Activated T-helper 1 cell treated with anti-CD3 and anti-CD28 coated beads, Interleukin-12 subunit alpha, Interleukin-12 subunit beta, Interleukin-2, Interleukin-4 antibody, amounts not matched to agents 30 ng/mL and 10 ng/mL and 1 ng/mL, durations not matched to agents 14 hours and 24 hours and 36 hours (primary cell): ENCODE results near the gene SPATA2. TPM values are rescaled to one million over a fixed set of nuclear protein-coding genes. Genes with fewer than 3 reads are reported as not detected.
A peak's percentile ranks its signal among the peaks of the same experiment; 100 is the strongest.

Experiments
- DNase-seq: peaks from one replicate; pipeline ENCODE4 v3.0.0; 2021; ENCODE audit warnings: low spot score
- H3K27ac Mint-ChIP-seq: one replicate; pipeline ENCODE4 v1.8.0; 2021; ENCODE audit warnings: mild to moderate bottlenecking, mixed read lengths
- H3K27me3 Mint-ChIP-seq: one replicate; pipeline ENCODE4 v1.8.0; 2022; ENCODE audit warnings: mild to moderate bottlenecking, moderate library complexity, mixed read lengths; ENCODE audit not compliant: insufficient read depth
- H3K36me3 Mint-ChIP-seq: one replicate; pipeline ENCODE4 v1.8.0; 2021; ENCODE audit warnings: low read depth, mixed read lengths
- H3K4me1 Mint-ChIP-seq: one replicate; pipeline ENCODE4 v1.8.0; 2021; ENCODE audit warnings: low read depth, mixed read lengths
- H3K4me3 Mint-ChIP-seq: one replicate; pipeline ENCODE4 v1.8.0; 2021; ENCODE audit warnings: mild to moderate bottlenecking, moderate library complexity, mixed read lengths
- H3K9me3 Mint-ChIP-seq: one replicate; pipeline ENCODE4 v1.8.0; 2021; ENCODE audit warnings: mixed read lengths
- intact Hi-C: fragments of 100-400 bp; cut with micrococcal nuclease; formaldehyde crosslinking; loops from one replicate; pipeline ENCODE4 v1.15.1; 2024
- total RNA-seq: library from RNA; stranded (reverse); gene quantifications from 2 replicates; pipeline ENCODE4 v1.2.3, GENCODE V29; 2022

The SPATA2 gene
- total RNA-seq, 1 donor from 2014 or later: 9.7 TPM

GRCh38 chr20:49882171-49882970, 33.0 kb downstream of the SPATA2 start:
- Mint-ChIP-seq H3K9me3 (no peaks in the 10 kb centered on the region), H3K36me3 (peaks cover 23% of the 10 kb centered on the region), H3K4me3 (no peak overlapping the region), H3K27ac (no peak overlapping the region), H3K27me3 (no peaks in the 10 kb centered on the region), H3K4me1 (peaks cover 1% of the 10 kb centered on the region)
- DNase-seq: no peak
- intact Hi-C loops: no loop called here

- Mint-ChIP-seq H3K27me3 (no peaks in the 10 kb centered on the region), H3K9me3 (no peaks in the 10 kb centered on the region), H3K4me1 (no peaks in the 10 kb centered on the region), H3K27ac (no peak overlapping the region), H3K36me3 (peaks cover 15% of the 10 kb centered on the region), H3K4me3 (no peak overlapping the region)
- intact Hi-C loops: no loop called here
- DNase-seq: no peak
These were observed 34.4 kb downstream of the SPATA2 start for GRCh38 chr20:49880724-49881445.

- DNase-seq: no peak
- intact Hi-C loops: no loop called here
- H3K27ac Mint-ChIP-seq: no peak overlapping the region
- no peaks in the 10 kb centered on the region for H3K27me3 Mint-ChIP-seq
- H3K36me3 Mint-ChIP-seq: peaks cover 15% of the 10 kb centered on the region
- no peak overlapping the region for H3K4me3 Mint-ChIP-seq
- H3K4me1 Mint-ChIP-seq: no peaks in the 10 kb centered on the region
- no peaks in the 10 kb centered on the region for H3K9me3 Mint-ChIP-seq
These were observed 35.2 kb downstream of the SPATA2 start for GRCh38 chr20:49880177-49880576.

- H3K27ac Mint-ChIP-seq: no peak overlapping the region
- H3K27me3 Mint-ChIP-seq: no peaks in the 10 kb centered on the region
- H3K36me3 Mint-ChIP-seq: peaks cover 14% of the 10 kb centered on the region
- DNase-seq: no peak
- no peak overlapping the region for H3K4me3 Mint-ChIP-seq
- intact Hi-C loops: no loop called here
- H3K9me3 Mint-ChIP-seq: no peaks in the 10 kb centered on the region
- no peaks in the 10 kb centered on the region for H3K4me1 Mint-ChIP-seq
These were observed 36.4 kb downstream of the SPATA2 start for GRCh38 chr20:49878977-49879376.

GRCh38 chr20:49877386-49877921, 37.9 kb downstream of the SPATA2 start:
- H3K27me3 Mint-ChIP-seq: no peaks in the 10 kb centered on the region
- intact Hi-C loops: no loop called here
- no peaks in the 10 kb centered on the region for H3K9me3 Mint-ChIP-seq
- no peak overlapping the region for H3K27ac Mint-ChIP-seq
- no peak overlapping the region for H3K4me3 Mint-ChIP-seq
- H3K4me1 Mint-ChIP-seq: no peaks in the 10 kb centered on the region
- peaks cover 14% of the 10 kb centered on the region for H3K36me3 Mint-ChIP-seq
- no peak for DNase-seq

GRCh38 chr20:49874696-49875095, 40.6 kb downstream of the SPATA2 start:
- H3K4me3 Mint-ChIP-seq: no peak overlapping the region
- no peak overlapping the region for H3K27ac Mint-ChIP-seq
- no peaks in the 10 kb centered on the region for H3K4me1 Mint-ChIP-seq
- DNase-seq: no peak
- peaks cover 13% of the 10 kb centered on the region for H3K36me3 Mint-ChIP-seq
- H3K27me3 Mint-ChIP-seq: no peaks in the 10 kb centered on the region
- intact Hi-C loops: no loop called here
- H3K9me3 Mint-ChIP-seq: no peaks in the 10 kb centered on the region

- Mint-ChIP-seq H3K9me3 (no peaks in the 10 kb centered on the region), H3K27me3 (no peaks in the 10 kb centered on the region), H3K36me3 (peaks cover 24% of the 10 kb centered on the region), H3K27ac (no peak overlapping the region), H3K4me3 (no peak overlapping the region), H3K4me1 (no peaks in the 10 kb centered on the region)
- DNase-seq: no peak
- intact Hi-C loops: no loop called here
These were observed 43.3 kb downstream of the SPATA2 start for GRCh38 chr20:49872056-49872455.

GRCh38 chr20:49871391-49871948, 43.9 kb downstream of the SPATA2 start:
- H3K27ac Mint-ChIP-seq: no peak overlapping the region

GRCh38 chr20:49870261-49870660, 45.1 kb downstream of the SPATA2 start:
- H3K27ac Mint-ChIP-seq: peak overlapping the region; percentile 46
- DNase-seq: no peak

More at GRCh38 chr20:49871391-49871948, 43.9 kb downstream of the SPATA2 start:
- Mint-ChIP-seq H3K9me3 (no peaks in the 10 kb centered on the region), H3K27me3 (no peaks in the 10 kb centered on the region), H3K4me1 (no peaks in the 10 kb centered on the region), H3K36me3 (peaks cover 28% of the 10 kb centered on the region), H3K4me3 (no peak overlapping the region)
- intact Hi-C loops: no loop called here
- no peak for DNase-seq

GRCh38 chr20:49868964-49869363, 46.4 kb downstream of the SPATA2 start:
- Mint-ChIP-seq H3K36me3 (peaks cover 35% of the 10 kb centered on the region), H3K4me1 (no peaks in the 10 kb centered on the region), H3K27me3 (no peaks in the 10 kb centered on the region), H3K9me3 (no peaks in the 10 kb centered on the region), H3K27ac (no peak overlapping the region), H3K4me3 (no peak overlapping the region)
- intact Hi-C loops: no loop called here
- DNase-seq: no peak

More at GRCh38 chr20:49870261-49870660, 45.1 kb downstream of the SPATA2 start:
- Mint-ChIP-seq H3K9me3 (no peaks in the 10 kb centered on the region), H3K4me1 (no peaks in the 10 kb centered on the region), H3K36me3 (peaks cover 33% of the 10 kb centered on the region), H3K27me3 (no peaks in the 10 kb centered on the region), H3K4me3 (no peak overlapping the region)
- intact Hi-C loops: no loop called here

- intact Hi-C loops: no loop called here
- H3K4me1 Mint-ChIP-seq: no peaks in the 10 kb centered on the region
- no peak overlapping the region for H3K4me3 Mint-ChIP-seq
- peaks cover 32% of the 10 kb centered on the region for H3K36me3 Mint-ChIP-seq
- H3K9me3 Mint-ChIP-seq: no peaks in the 10 kb centered on the region
- no peaks in the 10 kb centered on the region for H3K27me3 Mint-ChIP-seq
- H3K27ac Mint-ChIP-seq: no peak overlapping the region
- DNase-seq: no peak
These were observed 46.8 kb downstream of the SPATA2 start for GRCh38 chr20:49868538-49868937.

GRCh38 chr20:49867453-49868215, 47.7 kb downstream of the SPATA2 start:
- DNase-seq: no peak
- Mint-ChIP-seq H3K9me3 (no peaks in the 10 kb centered on the region), H3K4me1 (no peaks in the 10 kb centered on the region), H3K36me3 (peaks cover 32% of the 10 kb centered on the region), H3K27me3 (no peaks in the 10 kb centered on the region), H3K27ac (no peak overlapping the region), H3K4me3 (no peak overlapping the region)
- intact Hi-C loops: no loop called here
